ENCODE data around the gene C1orf87.

Gene C1orf87, protein sequence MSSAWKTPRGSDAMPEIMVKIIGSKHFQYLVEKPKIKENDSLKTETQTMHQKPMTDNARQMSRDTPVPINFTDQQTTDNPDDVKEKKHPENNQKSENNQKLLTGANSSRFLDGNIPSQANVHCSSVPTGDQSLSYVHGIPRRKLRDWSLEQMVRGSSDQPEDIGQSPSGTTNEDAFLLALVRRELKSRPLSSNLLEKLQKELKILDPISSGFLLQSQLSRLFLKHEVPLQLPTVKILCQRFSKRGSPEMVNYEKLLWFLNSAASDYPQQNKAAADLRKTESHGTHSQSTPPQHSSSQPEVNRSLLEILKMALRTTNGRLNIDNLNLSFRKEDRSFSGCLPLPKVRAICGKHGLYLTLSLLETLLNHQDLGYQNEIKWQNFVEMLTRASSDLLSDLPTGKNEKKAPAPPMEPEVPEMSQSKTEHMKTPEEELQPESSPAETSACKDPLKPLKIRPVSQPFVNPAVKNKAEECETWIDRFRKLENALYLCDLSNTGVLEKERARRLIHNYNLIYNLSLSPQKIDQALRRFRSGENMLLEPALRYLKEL
- total RNA-seq: 0 reads per million in 4 experiments

DNA sequence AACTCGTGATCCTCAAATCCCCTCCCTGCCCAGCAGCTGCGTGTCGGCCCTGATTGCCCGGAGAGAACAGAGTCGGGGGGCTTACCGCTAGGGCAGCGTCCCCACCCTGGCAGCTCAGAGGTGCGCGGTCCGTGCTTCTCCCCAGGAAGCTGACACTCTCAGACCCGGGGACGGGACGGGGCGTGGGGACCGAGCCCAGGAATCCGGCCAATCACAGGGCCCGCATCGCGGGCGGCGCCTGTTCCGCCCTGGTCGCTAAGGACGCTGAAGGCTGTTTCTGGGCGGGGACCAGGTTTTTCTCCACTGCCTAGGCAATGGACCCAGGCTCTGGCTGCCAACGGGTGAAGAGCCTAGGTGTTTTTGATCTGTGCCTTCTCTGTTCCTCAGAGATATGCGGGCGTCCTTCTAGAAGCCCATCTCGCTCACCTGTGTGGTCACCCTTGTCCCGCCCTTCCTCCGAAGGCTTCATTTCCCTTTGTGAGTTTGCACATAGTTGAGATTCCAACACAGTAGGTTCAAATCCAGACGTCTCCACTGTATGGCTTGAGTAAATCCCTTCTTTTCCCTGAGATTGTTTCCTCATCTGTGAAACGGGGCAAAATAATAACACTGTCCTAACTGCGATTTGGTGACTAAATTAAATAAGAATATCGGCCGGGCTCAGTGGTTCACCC is at the start of gene C1orf87:
C1orf87 (minus strand) TSS at position 166 of the 674 bp plus-strand sequence. CDS start 1,127 bp downstream, outside the sequence.
- DNase-seq: no peak

DNA sequence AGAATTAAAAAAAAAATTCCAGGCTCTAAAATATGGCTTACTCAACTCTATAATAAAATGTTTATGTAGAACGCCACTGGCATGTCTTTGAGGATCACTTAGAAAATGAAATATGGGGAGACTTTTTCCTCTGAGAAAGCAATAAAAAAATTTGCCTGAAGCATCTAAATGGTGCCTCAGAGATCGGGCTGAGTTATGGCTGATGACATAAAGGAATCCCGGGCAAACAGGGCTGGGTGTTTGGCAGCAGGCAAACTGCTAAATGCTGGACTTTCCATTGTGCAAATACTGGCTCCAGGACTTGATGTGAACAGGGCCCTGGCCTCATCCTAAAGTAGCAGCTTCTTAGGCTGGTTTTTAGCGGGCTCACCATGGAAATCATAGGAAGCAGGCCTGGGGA is 44.5 kb upstream of the C1orf87 start:
- DNase-seq: no peak

DNA sequence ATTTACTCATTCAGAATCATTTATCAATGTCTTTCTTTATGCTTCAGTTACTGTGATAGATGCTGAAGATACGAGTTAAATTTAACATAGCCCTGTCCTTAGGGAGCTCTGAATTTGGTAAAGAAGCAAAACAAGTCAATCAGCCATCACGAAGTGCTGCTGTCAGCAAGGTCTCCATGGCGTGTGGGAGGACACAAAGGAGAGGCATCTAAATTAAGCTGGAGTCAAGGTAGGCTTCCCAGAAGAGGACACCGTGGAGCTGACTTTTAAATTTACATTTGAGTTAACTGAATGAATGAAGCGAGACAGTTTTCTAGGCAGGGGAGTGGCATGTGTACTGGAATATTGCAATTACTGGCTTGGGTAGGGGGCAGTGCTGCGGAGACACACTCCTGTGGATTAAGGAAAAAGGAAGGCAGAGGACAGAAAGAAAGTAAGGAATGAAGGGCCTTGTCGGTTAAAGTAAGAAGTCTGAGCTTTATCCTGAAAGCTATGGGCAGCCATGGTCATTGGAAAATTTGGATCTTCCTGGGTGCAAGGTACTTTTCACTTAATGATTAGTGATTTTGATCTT is 41.3 kb upstream of the C1orf87 start:
- no peak for DNase-seq

DNA sequence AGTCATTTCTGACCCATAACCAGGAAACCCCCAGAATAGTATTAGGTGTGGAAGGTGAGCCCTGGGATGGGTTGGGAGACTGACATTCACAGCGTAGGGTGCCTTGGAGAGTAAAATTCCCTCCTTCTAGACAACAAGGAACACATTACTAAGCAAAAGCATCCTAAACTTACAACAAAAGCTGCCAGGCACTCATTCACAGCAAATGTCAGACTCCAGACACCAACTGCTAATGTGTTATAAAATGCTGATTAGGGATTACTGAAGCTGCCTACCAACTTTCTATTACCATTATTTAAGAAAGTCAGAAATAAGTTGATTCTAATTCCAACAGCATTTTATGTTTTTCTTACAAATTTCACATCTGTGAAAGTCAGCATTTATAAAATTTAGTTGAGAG is 40.0 kb upstream of the C1orf87 start:
- DNase-seq: no peak

DNA sequence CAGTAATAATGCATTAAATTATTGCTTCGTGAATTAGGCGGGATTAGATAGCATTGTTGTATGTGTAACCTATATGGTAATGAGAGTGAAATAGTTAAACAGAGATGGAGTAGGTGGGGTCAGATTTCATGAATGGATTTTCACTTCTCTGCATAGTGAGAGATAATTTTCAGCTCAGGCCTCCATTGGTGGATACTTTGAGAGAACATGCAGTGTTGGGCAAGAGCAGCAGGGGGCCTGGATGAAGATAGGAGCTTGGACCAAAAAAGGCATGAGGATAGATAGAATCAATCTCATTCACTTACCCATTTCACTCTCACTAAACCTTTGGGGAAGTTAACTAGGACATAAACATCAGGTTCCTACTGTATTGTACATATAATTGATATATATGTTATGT is 39.5 kb upstream of the C1orf87 start:
- no peak for DNase-seq

DNA sequence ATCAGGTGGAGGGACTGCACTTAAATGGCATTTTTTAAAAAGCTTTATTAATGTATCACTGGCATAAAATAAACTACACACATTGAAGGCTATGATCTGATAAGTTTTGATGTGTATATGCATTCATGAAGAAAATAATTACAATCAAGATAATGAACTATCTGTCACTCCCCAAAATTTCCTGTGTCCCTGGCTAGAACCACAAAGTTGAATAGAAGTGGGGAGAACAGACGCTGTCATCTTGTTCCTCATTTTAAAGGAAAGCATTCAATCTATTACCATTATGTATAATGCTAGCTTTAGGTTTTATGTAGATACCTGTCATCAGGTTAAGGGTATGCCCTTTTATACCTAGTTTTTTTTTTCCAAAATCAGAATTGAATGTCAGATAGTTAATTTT is 38.1 kb upstream of the C1orf87 start:
- DNase-seq: no peak

DNA sequence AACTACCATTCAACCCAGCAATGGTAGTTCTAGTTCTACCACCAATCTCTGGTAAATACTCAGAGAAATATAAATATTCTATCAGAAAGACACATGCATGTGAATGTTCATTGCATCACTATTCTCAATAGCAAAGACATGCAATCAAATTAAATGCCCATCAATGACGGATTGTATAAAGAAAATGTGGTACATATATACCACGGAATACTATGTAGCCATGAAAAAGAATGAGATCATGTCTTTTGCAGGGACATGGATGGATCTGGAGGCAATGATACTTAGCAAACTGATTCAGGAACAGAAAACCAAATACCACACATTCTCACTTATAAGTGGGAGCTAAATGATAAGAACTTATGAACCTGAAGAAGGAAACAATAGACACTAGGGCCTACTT is 37.5 kb upstream of the C1orf87 start:
- no peak for DNase-seq

DNA sequence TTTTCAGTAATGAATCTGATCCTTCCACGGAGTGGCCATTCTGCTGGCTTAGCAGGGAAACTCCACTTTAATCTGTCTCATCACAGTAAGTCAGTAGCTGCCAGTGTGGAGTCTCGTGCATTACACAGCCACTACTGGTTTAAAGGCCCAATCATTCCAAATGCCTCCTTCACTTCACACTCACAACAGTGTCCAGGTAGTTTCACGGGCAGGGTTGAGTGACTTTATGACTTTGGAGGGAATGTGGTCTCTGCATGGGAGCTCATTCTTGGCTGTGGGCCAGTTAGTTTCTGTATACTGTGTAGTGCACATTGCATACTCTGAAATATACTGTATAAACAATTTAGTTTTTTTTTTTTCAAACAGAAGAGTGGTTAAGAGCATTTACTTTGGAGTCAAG is 34.6 kb upstream of the C1orf87 start:
- DNase-seq: no peak

DNA sequence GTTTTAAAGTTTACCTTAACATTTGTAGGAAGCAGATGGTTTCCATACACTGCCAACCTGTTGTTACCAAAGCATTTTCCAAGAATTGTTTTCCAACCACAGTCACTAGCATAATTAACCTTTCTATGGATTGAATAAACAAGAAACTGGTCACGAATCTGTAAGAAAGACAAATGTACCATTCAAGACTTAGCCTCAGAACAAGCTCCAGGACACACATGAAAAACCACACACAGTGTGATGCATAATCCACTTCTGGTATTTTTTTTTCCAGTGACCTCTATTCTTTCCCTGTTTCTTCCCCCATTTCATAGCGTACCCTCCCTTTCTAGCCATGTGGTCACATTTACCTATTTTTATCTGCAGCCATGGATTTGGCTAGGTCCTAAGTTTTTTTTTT is 29.6 kb upstream of the C1orf87 start:
- no peak for DNase-seq

DNA sequence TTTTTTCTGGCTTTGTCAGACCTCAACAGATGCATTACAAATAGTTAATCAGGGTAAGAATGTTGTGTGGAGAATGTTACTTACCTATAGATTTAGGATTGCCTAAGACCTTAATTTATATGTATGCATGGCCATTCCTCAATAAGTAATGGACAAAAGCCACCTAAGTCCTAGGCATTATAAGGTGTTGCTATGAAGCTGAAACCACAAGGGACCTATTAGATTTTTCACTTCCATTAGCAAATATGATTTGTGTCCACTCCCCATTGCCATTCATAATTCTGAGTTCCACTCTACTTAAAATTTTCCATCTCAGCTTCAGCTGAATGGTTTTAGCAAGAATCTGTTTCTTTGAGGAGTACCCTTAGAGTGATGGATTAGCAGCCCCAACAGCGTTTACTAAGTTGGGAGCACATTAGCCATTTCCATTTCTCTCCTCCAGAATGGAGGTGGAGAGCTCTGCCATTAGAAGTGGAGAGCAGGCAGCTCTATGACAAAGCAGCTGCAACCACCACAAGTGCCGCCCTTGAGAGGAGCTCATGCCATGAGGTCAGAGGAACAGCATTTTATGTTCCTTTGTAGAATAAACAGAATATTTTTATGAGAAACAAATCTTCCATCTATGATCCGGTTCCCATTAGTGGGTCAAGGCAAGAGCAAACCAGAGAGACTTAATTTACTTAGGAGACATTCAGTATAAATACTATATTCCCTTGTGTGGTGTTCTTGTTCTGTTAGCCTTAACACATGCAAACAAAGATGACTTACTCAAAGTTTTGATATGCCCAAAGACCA is 28.9 kb upstream of the C1orf87 start:
- no peak for DNase-seq

DNA sequence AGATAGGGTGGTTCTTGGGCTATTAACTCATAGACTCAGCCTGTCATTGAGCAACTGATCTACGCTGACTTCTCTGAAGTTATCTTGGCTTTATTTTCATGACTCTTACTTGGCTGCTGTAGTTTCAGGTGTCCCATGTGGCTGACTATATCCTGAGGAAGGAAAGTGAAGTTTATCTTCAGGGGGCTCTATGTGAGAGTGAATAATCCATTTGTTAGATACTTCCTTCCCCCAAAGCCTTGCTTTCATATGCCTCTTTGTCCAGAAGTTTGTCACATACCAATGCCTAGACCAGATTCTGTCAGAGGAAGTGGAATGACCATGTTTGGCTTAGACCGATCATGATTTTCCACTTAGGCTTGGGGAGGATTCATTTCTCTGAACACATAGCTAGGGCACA is 27.9 kb upstream of the C1orf87 start:
- no peak for DNase-seq

DNA sequence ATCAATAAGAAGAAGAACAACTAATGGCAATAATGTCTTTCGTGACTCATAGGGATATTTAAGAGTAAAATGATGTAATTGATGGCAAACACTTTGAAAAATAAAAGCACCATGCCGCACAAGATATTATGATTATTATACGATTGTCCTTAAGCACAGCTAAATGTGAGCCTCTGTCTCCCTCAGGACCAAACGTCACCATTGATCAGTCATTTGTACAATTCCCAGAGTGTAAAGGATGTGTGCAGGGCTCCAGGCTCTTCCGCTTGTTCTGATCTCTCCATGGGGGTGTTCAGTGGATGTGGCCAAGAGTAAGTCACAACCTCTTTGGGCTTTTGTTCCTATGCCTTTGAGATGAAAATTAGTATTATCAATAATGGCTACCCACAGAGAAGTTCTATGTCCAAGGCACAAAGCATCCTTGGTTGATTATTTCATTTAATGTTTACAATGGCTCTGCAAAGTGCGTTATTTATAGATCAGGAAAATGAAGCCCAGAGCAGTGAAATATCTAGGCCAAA is 17.7 kb upstream of the C1orf87 start:
- no peak for DNase-seq

DNA sequence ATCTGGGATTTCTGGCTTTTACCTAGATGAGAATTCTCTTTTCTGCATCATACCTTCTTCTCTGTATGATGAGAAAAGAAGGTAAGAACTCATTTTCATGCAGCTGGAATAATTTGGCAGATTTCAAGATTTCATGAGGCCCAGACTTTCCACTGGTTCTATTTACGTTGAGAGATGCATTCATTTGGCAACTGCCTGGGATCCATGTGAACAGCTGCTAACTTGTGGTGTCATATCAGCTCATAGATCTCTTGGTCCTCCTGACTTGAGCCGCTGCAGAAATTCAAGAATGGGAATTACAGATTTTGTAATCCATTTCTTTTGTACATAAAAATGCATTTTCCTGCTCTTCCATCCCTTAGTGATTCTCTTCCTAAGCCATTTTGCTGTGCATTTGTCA is 17.1 kb upstream of the C1orf87 start:
- DNase-seq: no peak

DNA sequence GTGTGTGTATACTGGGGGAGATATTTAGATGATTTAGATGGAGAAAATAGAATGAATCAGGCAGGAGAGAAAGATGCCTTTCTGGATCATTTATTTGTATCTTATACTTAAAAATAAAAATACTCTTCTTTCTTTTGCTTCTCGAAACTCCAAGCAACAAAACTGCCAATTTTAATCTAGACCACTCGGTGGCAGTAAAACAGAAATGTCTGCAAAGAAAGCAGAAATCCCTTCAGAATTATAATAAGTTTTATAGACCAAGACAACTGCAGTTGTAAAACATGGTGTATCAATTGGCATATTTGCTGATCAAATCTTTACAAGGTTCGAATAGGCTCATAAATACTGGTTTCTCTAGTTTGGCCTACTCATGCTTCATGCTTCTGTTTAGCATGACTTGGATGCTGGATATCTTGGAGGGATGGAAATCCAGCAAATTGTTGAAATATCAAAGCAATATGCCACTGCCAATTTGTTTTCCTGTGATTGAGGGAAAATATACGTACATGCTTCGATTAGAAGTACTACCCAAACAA is 15.1 kb upstream of the C1orf87 start:
- DNase-seq: no peak

DNA sequence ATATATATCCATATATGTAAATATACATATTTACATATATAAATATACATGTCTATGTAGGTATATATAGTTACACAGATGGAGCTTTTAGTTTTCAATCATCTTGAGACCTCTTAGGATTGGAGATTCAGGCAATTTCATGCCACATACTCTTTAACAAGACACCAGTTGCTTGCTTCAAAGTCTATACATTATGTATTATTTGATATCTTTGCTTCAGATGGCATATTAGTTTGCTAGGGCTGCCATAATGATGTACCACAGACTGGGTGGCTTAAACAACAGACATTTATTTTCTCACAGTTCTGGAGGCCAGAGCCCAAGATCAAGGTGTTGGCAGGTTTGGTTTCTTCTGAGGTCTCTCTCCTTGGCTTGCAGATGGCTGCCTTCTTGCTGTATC is 14.1 kb upstream of the C1orf87 start:
- DNase-seq: no peak

DNA sequence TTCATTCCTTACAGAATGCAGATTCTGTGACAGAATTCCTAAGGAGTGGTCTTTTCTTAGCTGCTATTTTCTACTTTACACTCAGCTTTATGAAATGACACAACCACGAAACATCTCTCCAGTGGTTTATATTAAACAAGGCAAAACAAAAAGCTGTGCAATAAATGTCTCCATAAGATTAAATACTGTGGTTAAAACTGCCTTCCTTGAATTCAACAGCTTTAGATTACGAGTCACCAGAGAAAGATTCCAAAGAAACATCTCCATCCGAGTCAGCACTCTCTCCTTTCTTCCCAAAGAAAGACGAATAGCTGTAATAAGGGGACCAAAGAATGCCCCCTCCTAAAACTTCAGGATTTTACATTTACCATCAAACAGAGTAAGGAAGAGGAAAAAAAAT is 4.6 kb upstream of the C1orf87 start:
- no peak for DNase-seq

DNA sequence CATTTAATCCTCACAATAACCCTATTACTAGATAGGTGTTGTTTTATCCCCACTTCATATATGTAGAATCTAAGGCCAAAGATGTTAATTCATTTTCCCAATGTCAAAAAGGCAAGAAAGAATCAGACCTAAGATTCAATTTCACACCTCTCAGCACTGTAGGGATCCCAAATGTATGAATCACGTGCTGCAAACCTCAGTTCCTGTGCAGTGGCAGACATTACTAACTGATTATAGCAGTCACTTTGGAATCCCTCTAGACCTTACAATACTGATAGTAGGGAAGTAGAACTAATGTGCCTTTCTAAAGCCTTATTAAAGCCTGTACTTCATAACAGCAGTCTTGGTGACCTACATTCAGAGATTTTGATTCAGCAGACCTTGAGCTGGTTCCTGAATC is 2.3 kb downstream of the C1orf87 start:
- no peak for DNase-seq

DNA sequence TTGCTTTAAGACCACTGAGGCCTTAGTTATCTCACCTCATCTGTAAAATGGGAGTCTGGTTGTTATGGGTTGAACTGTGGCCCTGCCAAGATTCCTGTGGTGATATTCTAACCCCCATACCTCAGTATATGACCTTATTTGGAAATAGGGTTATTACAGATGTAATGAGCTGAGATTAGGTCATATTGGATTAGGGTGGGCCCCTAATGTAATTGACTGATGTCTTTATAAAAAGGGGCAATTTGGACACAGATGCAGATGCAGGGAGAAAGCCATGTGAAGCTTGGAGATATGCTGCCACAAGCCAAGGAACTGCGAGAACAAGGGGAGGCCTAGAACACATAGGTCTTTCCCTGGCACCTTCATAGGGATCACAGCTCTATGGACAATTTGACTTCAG is 3.9 kb downstream of the C1orf87 start:
- no peak for DNase-seq

DNA sequence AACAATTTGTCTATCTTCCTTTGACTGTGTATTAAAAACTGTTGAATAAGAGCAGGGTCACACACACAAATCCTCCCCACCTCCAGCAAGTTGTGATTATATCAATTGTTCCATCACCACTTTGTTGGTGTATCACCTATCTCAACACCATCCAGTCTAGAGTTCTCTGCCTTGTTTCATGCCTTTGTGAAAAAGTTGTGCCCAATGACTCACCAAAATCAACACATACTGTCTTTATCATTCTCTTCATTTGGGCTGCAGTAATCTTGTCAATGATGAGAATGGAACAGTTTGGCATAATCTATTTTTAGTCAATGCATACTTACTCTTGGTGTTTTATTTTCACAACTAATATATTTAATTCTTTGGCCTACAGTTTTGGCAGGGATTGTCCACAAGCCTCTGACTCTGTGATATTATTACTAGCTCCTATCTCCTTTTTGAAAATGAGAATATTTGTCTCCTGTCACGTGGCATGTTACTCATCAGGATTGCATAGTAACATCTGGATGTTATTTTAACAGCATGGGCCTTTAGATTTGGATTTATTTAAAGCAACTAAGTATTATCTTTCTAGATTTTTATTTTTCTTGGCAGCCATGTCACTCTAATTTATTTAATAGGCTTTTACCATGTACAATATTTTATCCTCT is 5.1 kb downstream of the C1orf87 start:
- DNase-seq: no peak

DNA sequence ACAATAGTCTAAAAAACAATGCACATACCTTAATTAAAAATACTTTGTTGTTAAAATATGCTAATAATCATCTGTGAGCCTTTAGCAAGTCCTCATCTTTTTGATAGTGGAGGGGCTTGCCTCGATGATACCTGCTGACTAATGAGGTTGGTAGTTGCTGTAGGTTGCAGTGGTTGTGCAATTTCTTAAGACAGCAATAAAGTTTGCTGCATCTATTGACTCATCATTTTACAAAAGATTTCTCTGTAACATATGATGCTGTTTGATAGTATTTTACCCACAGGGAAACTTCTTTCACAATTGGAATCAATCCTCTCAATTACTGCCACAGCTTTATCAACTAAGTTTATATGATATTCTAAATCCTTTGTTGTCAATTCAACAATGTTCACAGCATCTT is 7.6 kb downstream of the C1orf87 start:
- DNase-seq: no peak

DNA sequence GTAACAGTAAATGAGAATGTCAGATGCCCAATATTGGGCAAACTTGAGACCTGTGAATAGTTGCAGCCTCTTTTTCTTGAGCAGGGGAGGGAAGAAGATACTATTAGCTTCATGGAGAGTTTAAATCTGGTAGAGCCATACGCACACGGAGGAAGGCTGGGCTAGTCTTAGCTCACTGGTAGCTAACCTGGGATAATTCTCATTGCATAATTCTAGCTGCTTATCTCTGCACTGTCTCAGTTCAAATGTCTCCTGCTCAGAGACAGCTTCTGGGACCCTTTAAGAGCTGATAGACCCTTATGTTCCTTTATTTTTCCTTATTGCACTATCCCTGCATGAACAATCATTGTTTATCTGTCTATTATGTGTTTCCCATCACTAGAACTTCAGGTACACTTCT is 8.4 kb downstream of the C1orf87 start:
- DNase-seq: no peak

DNA sequence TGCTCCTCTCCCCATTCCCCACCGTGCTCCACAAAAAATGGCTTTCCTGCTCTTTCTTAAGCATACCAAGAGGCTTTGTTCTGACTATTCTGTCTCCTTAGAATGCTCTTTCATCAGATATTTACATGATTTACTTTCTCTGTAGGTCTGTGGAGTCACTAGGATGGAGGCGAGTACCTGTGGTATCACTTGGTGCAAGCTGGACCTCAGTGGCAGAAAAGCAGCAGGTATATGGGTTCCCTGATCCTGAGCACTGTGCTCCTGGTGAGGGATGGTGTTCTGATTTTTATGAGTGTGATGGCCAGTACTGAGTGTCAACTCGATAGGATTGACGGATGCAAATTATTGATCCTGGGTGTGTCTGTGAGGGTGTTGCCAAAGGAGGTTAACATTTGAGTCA is 10.0 kb downstream of the C1orf87 start:
- no peak for DNase-seq

Data from effector CD8-positive, alpha-beta T cell (primary cell).